ENCODE measurements around the gene CCDC51.

The CCDC51 gene

GRCh38 chr3:48395714-48396113 lies 44.2 kb downstream of the CCDC51 start:
- DNase-seq (ENCODE audit: low spot score): no peak
- TF ChIP-seq, protein P1, sequence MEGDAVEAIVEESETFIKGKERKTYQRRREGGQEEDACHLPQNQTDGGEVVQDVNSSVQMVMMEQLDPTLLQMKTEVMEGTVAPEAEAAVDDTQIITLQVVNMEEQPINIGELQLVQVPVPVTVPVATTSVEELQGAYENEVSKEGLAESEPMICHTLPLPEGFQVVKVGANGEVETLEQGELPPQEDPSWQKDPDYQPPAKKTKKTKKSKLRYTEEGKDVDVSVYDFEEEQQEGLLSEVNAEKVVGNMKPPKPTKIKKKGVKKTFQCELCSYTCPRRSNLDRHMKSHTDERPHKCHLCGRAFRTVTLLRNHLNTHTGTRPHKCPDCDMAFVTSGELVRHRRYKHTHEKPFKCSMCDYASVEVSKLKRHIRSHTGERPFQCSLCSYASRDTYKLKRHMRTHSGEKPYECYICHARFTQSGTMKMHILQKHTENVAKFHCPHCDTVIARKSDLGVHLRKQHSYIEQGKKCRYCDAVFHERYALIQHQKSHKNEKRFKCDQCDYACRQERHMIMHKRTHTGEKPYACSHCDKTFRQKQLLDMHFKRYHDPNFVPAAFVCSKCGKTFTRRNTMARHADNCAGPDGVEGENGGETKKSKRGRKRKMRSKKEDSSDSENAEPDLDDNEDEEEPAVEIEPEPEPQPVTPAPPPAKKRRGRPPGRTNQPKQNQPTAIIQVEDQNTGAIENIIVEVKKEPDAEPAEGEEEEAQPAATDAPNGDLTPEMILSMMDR (IDR thresholded peaks at IDR 0.05; ENCODE audit: extremely low read depth, missing control alignments): no peak

GRCh38 chr3:48394391-48394790 lies 45.5 kb downstream of the CCDC51 start:
- TF ChIP-seq, protein P1 (IDR thresholded peaks at IDR 0.05; ENCODE audit: extremely low read depth, missing control alignments): no peak
- DNase-seq (ENCODE audit: low spot score): no peak

GRCh38 chr3:48388966-48389365 lies 51.0 kb downstream of the CCDC51 start:
- no peak for DNase-seq (ENCODE audit: low spot score)
- TF ChIP-seq, protein P1 (IDR thresholded peaks at IDR 0.05; ENCODE audit: extremely low read depth, missing control alignments): no peak

GRCh38 chr3:48387634-48388033 lies 52.3 kb downstream of the CCDC51 start:
- DNase-seq (ENCODE audit: low spot score): no peak
- TF ChIP-seq, protein P1 (IDR thresholded peaks at IDR 0.05; ENCODE audit: extremely low read depth, missing control alignments): no peak

All from GM20000 (cell line).